K562 (cell line): ENCODE results near the gene DAAM1. TPM values are rescaled to one million over a fixed set of nuclear protein-coding genes. Genes with fewer than 3 reads are reported as not detected.

Experiments
- ATAC-seq: fragments of 200-7000 bp; cut with Tn5 transposase; 3 replicates; pipeline ENCODE4 v1.9.1; 2020; ENCODE audit warnings: moderate library complexity
- BruUV-seq: library from RNA; stranded (reverse); fragments of 400-500 nt; replicated peaks from 2 replicates; lab custom pipeline; 2021; lab: Mats Ljungman, UMichigan
- CTCF ChIA-PET: fragments of 300-600 bp; formaldehyde crosslinking; extraction: SDS; loops from one replicate; lab custom pipeline; 2021; ENCODE audit warnings: low intra/inter-chr PET ratio; lab: Yijun Ruan, JAX
- POLR2A ChIA-PET: fragments of 300-600, 350-650 bp; sonication (Branson Sonifier 250); formaldehyde crosslinking; extraction: SDS; loops from one replicate; lab custom pipeline; 2021; ENCODE audit warnings: antibody characterized with exemption, inconsistent platforms; lab: Yijun Ruan, JAX
- DNase-seq, 4 experiments: peaks; one replicate each; pipeline versions ENCODE4 v3.0.0 to v3.0.0-alpha.2; 2011 to 2018; ENCODE audit warnings: low spot score in 3 of 4, mixed read lengths in 3 of 4; ENCODE audit errors: extremely low read depth in 1 of 4
- FAIRE-seq: peaks from 2 replicates; lab custom pipeline; 2011; peaks lifted over from hg19 to GRCh38; lab: Jason Lieb, UNC
- H2AFZ ChIP-seq: 2 replicates; pipeline ENCODE4 v1.6.0; 2011; ENCODE audit warnings: low read depth, low read length, control low read depth, inconsistent platforms
- H3K27ac ChIP-seq: fragments of 200-600 bp; 3 replicates; pipeline ENCODE4 v1.8.0; 2011; ENCODE audit warnings: low read depth, mild to moderate bottlenecking, control low read depth, inconsistent platforms, low read length, moderate library complexity, mixed read lengths; ENCODE audit errors: extremely low read depth
- H3K27me3 ChIP-seq, 2 experiments: fragments of 300-600 bp in 1 of 2; 2 replicates in 1 of 2; 3 replicates in 1 of 2; pipeline versions ENCODE4 v1.6.0 to v1.8.0; 2011; ENCODE audit warnings: inconsistent platforms in 2 of 2, low read length in 2 of 2, mild to moderate bottlenecking in 1 of 2, mixed read lengths in 1 of 2, moderate library complexity in 1 of 2; ENCODE audit not compliant: control insufficient read depth in 2 of 2, insufficient read depth in 2 of 2
- H3K36me3 ChIP-seq: fragments of 300-600 bp; 3 replicates; pipeline ENCODE4 v1.8.0; 2011; ENCODE audit warnings: mild to moderate bottlenecking, low read length, inconsistent platforms; ENCODE audit not compliant: control insufficient read depth, insufficient read depth
- H3K4me1 ChIP-seq, 2 experiments: fragments of 200-600 bp in 1 of 2; replicated peaks in 1 of 2; 2 replicates in 1 of 2; 3 replicates in 1 of 2; pipeline versions ENCODE4 v1.5.1 to v1.8.0; 2011; ENCODE audit warnings: inconsistent platforms in 2 of 2, low read length in 2 of 2, mild to moderate bottlenecking in 1 of 2, mixed read lengths in 1 of 2, moderate library complexity in 1 of 2; ENCODE audit not compliant: control insufficient read depth in 2 of 2, insufficient read depth in 2 of 2
- H3K4me2 ChIP-seq: 2 replicates; pipeline ENCODE4 v1.6.1; 2011; ENCODE audit warnings: low read length, control low read depth, inconsistent platforms, mixed read lengths; ENCODE audit not compliant: insufficient read depth
- H3K4me3 ChIP-seq: fragments of 200-600 bp; sonication (generic), shearing (Covaris generic); 2 replicates; pipeline ENCODE4 v1.5.1; 2016; ENCODE audit warnings: control low read depth, inconsistent platforms
- H3K79me2 ChIP-seq: fragments of 200-600 bp; 3 replicates; pipeline ENCODE4 v1.8.0; 2011; ENCODE audit warnings: low read length, inconsistent platforms; ENCODE audit not compliant: control insufficient read depth, insufficient read depth
- H3K9ac ChIP-seq, 2 experiments: 2 replicates each; pipeline versions ENCODE4 v1.6.0 to v1.6.1; 2011; ENCODE audit warnings: low read depth in 2 of 2, low read length in 2 of 2, control low read depth in 1 of 2, inconsistent platforms in 1 of 2, mild to moderate bottlenecking in 1 of 2, mixed read lengths in 1 of 2; ENCODE audit not compliant: insufficient read depth in 1 of 2
- H3K9me1 ChIP-seq: one replicate; pipeline ENCODE4 v1.6.0; 2011; ENCODE audit warnings: inconsistent platforms, mild to moderate bottlenecking, low read length, moderate library complexity; ENCODE audit not compliant: control insufficient read depth, insufficient read depth
- H3K9me3 ChIP-seq: replicated peaks from 2 replicates; pipeline ENCODE4 v1.5.1; 2011; ENCODE audit warnings: low read depth, low read length, inconsistent platforms; ENCODE audit not compliant: control insufficient read depth, insufficient read depth
- H4K20me1 ChIP-seq: replicated peaks from 2 replicates; pipeline ENCODE4 v1.6.1; 2011; ENCODE audit warnings: low read length, inconsistent platforms, mixed read lengths; ENCODE audit not compliant: control insufficient read depth, insufficient read depth
- ASH1L ChIP-seq: fragments of 450-650 bp; IDR thresholded peaks from 2 replicates; pipeline ENCODE4 v1.6.1; 2018; ENCODE audit warnings: borderline replicate concordance, mild to moderate bottlenecking, low read depth; ENCODE audit not compliant: partially characterized antibody
- FOXJ2 ChIP-seq: fragments of 200-800 bp; sonication (Bioruptor generic); IDR thresholded peaks from 2 replicates; pipeline ENCODE4 v1.6.1; 2016; ENCODE audit warnings: missing genetic modification characterization, missing compliant biosample characterization
- KLF13 ChIP-seq: fragments of 450-650 bp; IDR thresholded peaks from 2 replicates; pipeline ENCODE4 v1.6.1; 2016; ENCODE audit warnings: missing genetic modification characterization, low read depth, mild to moderate bottlenecking, missing compliant biosample characterization, moderate library complexity, borderline replicate concordance
- MBD2 ChIP-seq: sonication (generic); IDR thresholded peaks from 2 replicates; pipeline ENCODE4 v1.6.1; 2016; ENCODE audit warnings: low read depth, borderline replicate concordance
- NFXL1 ChIP-seq: fragments of 450-650 bp; formaldehyde crosslinking; IDR thresholded peaks from 2 replicates; pipeline ENCODE4 v1.4.0; 2021; ENCODE audit warnings: mild to moderate bottlenecking
- RAD21 ChIP-seq, 2 experiments: fragments of 250-450 bp in 1 of 2; fragments of 450-650 bp in 1 of 2; sonication (Bioruptor Pico) in 1 of 2; formaldehyde crosslinking in 1 of 2; IDR thresholded peaks in 1 of 2; conservative IDR thresholded peaks in 1 of 2; 2 replicates each; pipeline versions ENCODE4 v1.4.0 to v1.8.0; 2020 to 2022; ENCODE audit warnings: mild to moderate bottlenecking in 2 of 2, moderate library complexity in 1 of 2
- STAT5B ChIP-seq: fragments of 250-450 bp; sonication (Bioruptor Pico); IDR thresholded peaks from 2 replicates; pipeline ENCODE4 v1.8.0; 2021; ENCODE audit warnings: mild to moderate bottlenecking, inconsistent platforms
- ZNF133 ChIP-seq: fragments of 250-450 bp; sonication (Bioruptor Pico); IDR thresholded peaks from 2 replicates; pipeline ENCODE4 v1.4.0; 2020; ENCODE audit warnings: mild to moderate bottlenecking
- ZNF165 ChIP-seq: fragments of 250-450 bp; sonication (Bioruptor Pico); IDR thresholded peaks from 2 replicates; pipeline ENCODE4 v1.4.0; 2020; ENCODE audit warnings: borderline replicate concordance
- WGBS: fragments of 100-300 bp; shearing (Covaris generic); methylation state at CpG from one replicate; pipeline ENCODE4 v1.1.6; 2016; ENCODE audit warnings: low coverage, mixed read lengths; ENCODE audit not compliant: insufficient coverage; ENCODE audit errors: missing lambda C conversion rate; 5-methylcytosine and 5-hydroxymethylcytosine counted together
- in situ Hi-C: fragments of 300-500 bp; cut with MboI; formaldehyde crosslinking; loops from 4 replicates; pipeline ENCODE4 v1.15.0; 2018; ENCODE audit warnings: inconsistent platforms, mixed read lengths
- intact Hi-C: fragments of 100-400 bp; cut with micrococcal nuclease; formaldehyde crosslinking; loops from 2 replicates; pipeline ENCODE4 v1.14.2; 2022
- polyA plus RNA-seq, 8 experiments: library from polyadenylated mRNA; depleted of rRNA in 4 of 8; stranded (reverse) in 5 of 8; unstranded in 3 of 8; fragments of >200 nt; fragmentation: Nextera tagmentation in 2 of 8; fragmentation: Illumina TruSeq in 1 of 8; extraction: Ambion mirVana in 2 of 8; extraction: Trizol in 1 of 8; gene quantifications; 2 replicates each; pipeline versions ENCODE4 v1.2.1 to v1.2.3, GENCODE V29; 2011 to 2014; ENCODE audit warnings: inconsistent platforms in 1 of 8, missing spikeins in 1 of 8
- total RNA-seq, 7 experiments: library from RNA; depleted of rRNA in 6 of 7; stranded (reverse); fragments of >200 nt in 6 of 7; fragmentation: Illumina TruSeq in 2 of 7; extraction: Trizol in 2 of 7; gene quantifications; 2 replicates each; pipeline versions ENCODE4 v1.2.1 to v1.2.3, GENCODE V29; 2011 to 2021; ENCODE audit warnings: low replicate concordance in 1 of 7
- TF ChIP-seq, protein P1 (sequence below): fragments of 250-450 bp; sonication (Bioruptor Pico); IDR thresholded peaks from 2 replicates; pipeline ENCODE4 v1.5.0; 2020; ENCODE audit warnings: mild to moderate bottlenecking

Gene DAAM1
- total and polyA plus RNA-seq, 9 of the 15 experiments (the other 6 are each of a cell fraction or from before 2014, with no cell fraction given): 3.6 to 11.6 (median 6.7) TPM

GRCh38 chr14:59303216-59303615, 114.7 kb downstream of the DAAM1 start:
- ChIA-PET CTCF (no interaction called here), POLR2A (no interaction called here)
- Histone ChIP-seq H3K4me3 (no peak overlapping the region), H3K79me2 (no peaks in the 10 kb centered on the region), H3K4me2 (no peak overlapping the region), H3K36me3 (no peaks in the 10 kb centered on the region), H4K20me1 (peaks cover 3% of the 10 kb centered on the region; the same call in 1 of the 2 replicates), H2AFZ (no peak overlapping the region), H3K27me3 (no peaks in the 10 kb centered on the region), H3K9ac (no peak overlapping the region), H3K4me1 (no peaks in the 10 kb centered on the region), H3K9me3 (no peaks in the 10 kb centered on the region), H3K9me1 (no peaks in the 10 kb centered on the region), H3K27ac (no peak overlapping the region)
- BruUV-seq: no TSS peak
- no peak for ATAC-seq
- intact Hi-C loops (loop anchor here (10.0 kb wide), 1 partner anchor 158 kb away; no protein-coding TSS in a partner anchor), in situ Hi-C loops (no loop called here)
- no peak for FAIRE-seq
- DNase-seq: no peak
- 44% methylated on average over 2 of the region's 2 CpGs for WGBS
- no peak for TF ChIP-seq RAD21 (CRISPR knock-in tag; conservative IDR thresholded peaks at IDR 0.05 in 1 of 2, IDR thresholded peaks at IDR 0.05 in 1 of 2)
- TF ChIP-seq ZNF165 (CRISPR knock-in tag): no peak
- no peak for TF ChIP-seq ZNF133 (CRISPR knock-in tag)
- TF ChIP-seq STAT5B (CRISPR knock-in tag): no peak
- TF ChIP-seq KLF13 (tag): no peak
- TF ChIP-seq NFXL1: no peak
- TF ChIP-seq MBD2: no peak
- TF ChIP-seq ASH1L: no peak
- TF ChIP-seq, protein P1, sequence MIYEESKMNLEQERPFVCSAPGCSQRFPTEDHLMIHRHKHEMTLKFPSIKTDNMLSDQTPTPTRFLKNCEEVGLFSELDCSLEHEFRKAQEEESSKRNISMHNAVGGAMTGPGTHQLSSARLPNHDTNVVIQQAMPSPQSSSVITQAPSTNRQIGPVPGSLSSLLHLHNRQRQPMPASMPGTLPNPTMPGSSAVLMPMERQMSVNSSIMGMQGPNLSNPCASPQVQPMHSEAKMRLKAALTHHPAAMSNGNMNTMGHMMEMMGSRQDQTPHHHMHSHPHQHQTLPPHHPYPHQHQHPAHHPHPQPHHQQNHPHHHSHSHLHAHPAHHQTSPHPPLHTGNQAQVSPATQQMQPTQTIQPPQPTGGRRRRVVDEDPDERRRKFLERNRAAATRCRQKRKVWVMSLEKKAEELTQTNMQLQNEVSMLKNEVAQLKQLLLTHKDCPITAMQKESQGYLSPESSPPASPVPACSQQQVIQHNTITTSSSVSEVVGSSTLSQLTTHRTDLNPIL (CRISPR knock-in tag): no peak
- no peak for TF ChIP-seq FOXJ2 (tag)
